Parathyroid adenoma (tissue), 2 donors: ENCODE measurements around the gene WNT11.

ENCODE experiments used
- H2AFZ ChIP-seq: fragments of 300-600 bp; sonication (generic); one replicate; pipeline ENCODE4 v1.7.0; 2017; ENCODE audit warnings: antibody characterized with exemption, mild to moderate bottlenecking
- H3K27ac ChIP-seq: fragments of 300-600 bp; sonication (generic); one replicate; pipeline ENCODE4 v1.7.0; 2017
- H3K27me3 ChIP-seq: fragments of 300-600 bp; sonication (generic); one replicate; pipeline ENCODE4 v1.7.0; 2017; ENCODE audit warnings: low read length; ENCODE audit not compliant: control insufficient read depth, insufficient read depth
- H3K36me3 ChIP-seq: fragments of 300-600 bp; sonication (generic); one replicate; pipeline ENCODE4 v1.7.0; 2017; ENCODE audit warnings: low read length; ENCODE audit not compliant: control insufficient read depth, insufficient read depth
- H3K4me1 ChIP-seq: fragments of 300-600 bp; sonication (generic); one replicate; pipeline ENCODE4 v1.7.0; 2017; ENCODE audit warnings: control low read depth
- H3K4me2 ChIP-seq: fragments of 300-600 bp; sonication (generic); one replicate; pipeline ENCODE4 v1.7.0; 2017; ENCODE audit warnings: low read length
- H3K4me3 ChIP-seq: fragments of 300-600 bp; sonication (generic); one replicate; pipeline ENCODE4 v1.7.0; 2017; ENCODE audit warnings: low read depth, low read length
- H3K79me2 ChIP-seq: fragments of 300-600 bp; sonication (generic); one replicate; pipeline ENCODE4 v1.7.0; 2017; ENCODE audit warnings: control low read depth
- H3K9ac ChIP-seq: fragments of 300-600 bp; sonication (generic); one replicate; pipeline ENCODE4 v1.7.0; 2017; ENCODE audit warnings: mild to moderate bottlenecking
- H3K9me3 ChIP-seq: fragments of 300-600 bp; sonication (generic); one replicate; pipeline ENCODE4 v1.7.0; 2017; ENCODE audit warnings: low read length; ENCODE audit not compliant: control insufficient read depth
- CTCF ChIP-seq: fragments of 300-600 bp; sonication (generic); IDR thresholded peaks from one replicate; pipeline ENCODE4 v1.7.0; 2017; ENCODE audit warnings: antibody characterized with exemption, mild to moderate bottlenecking
- donor health status: primary hyperparathyroidism.

WNT11 gene

GRCh38 chr11:76250520-76251225 lies 44.4 kb upstream of the WNT11 start:
- H2AFZ ChIP-seq: no peak overlapping the region
- TF ChIP-seq CTCF: no peak
- H3K4me2 ChIP-seq: no peak overlapping the region

GRCh38 chr11:76249195-76249741 lies 43.0 kb upstream of the WNT11 start:
- no peak overlapping the region for H3K4me3 ChIP-seq

More at GRCh38 chr11:76250520-76251225, 44.4 kb upstream of the WNT11 start:
- Histone ChIP-seq H3K9ac (no peak overlapping the region), H3K4me3 (no peak overlapping the region), H3K27me3 (no peaks in the 10 kb centered on the region), H3K9me3 (no peaks in the 10 kb centered on the region), H3K79me2 (no peaks in the 10 kb centered on the region), H3K4me1 (no peaks in the 10 kb centered on the region), H3K36me3 (no peaks in the 10 kb centered on the region), H3K27ac (no peak overlapping the region)

GRCh38 chr11:76248210-76248609 lies 41.9 kb upstream of the WNT11 start:
- H3K4me3 ChIP-seq: no peak overlapping the region
- no peak for TF ChIP-seq CTCF

More at GRCh38 chr11:76249195-76249741, 43.0 kb upstream of the WNT11 start:
- no peaks in the 10 kb centered on the region for H3K36me3 ChIP-seq
- H3K27me3 ChIP-seq: no peaks in the 10 kb centered on the region
- H3K27ac ChIP-seq: no peak overlapping the region
- H3K9ac ChIP-seq: no peak overlapping the region
- H3K79me2 ChIP-seq: no peaks in the 10 kb centered on the region
- no peak for TF ChIP-seq CTCF
- H2AFZ ChIP-seq: no peak overlapping the region
- no peak overlapping the region for H3K4me2 ChIP-seq
- no peaks in the 10 kb centered on the region for H3K4me1 ChIP-seq
- no peaks in the 10 kb centered on the region for H3K9me3 ChIP-seq

GRCh38 chr11:76247091-76247490 lies 40.8 kb upstream of the WNT11 start:
- Histone ChIP-seq H3K9me3 (no peaks in the 10 kb centered on the region), H3K27ac (no peak overlapping the region), H3K4me1 (no peaks in the 10 kb centered on the region), H2AFZ (no peak overlapping the region), H3K36me3 (no peaks in the 10 kb centered on the region), H3K27me3 (no peaks in the 10 kb centered on the region), H3K4me3 (no peak overlapping the region), H3K9ac (no peak overlapping the region), H3K4me2 (no peak overlapping the region), H3K79me2 (no peaks in the 10 kb centered on the region)
- no peak for TF ChIP-seq CTCF

More at GRCh38 chr11:76248210-76248609, 41.9 kb upstream of the WNT11 start:
- H3K9me3 ChIP-seq: no peaks in the 10 kb centered on the region
- no peak overlapping the region for H3K27ac ChIP-seq
- no peaks in the 10 kb centered on the region for H3K4me1 ChIP-seq
- no peaks in the 10 kb centered on the region for H3K36me3 ChIP-seq
- H3K27me3 ChIP-seq: no peaks in the 10 kb centered on the region
- H3K9ac ChIP-seq: no peak overlapping the region
- no peaks in the 10 kb centered on the region for H3K79me2 ChIP-seq
- H2AFZ ChIP-seq: no peak overlapping the region
- H3K4me2 ChIP-seq: no peak overlapping the region
